HEK293 (cell line): ENCODE measurements around the gene MINDY1.

Experiments used
- CTCF ChIA-PET: fragments of 350-600 bp; formaldehyde crosslinking; extraction: SDS; loops from one replicate; lab custom pipeline; 2021; ENCODE audit warnings: antibody characterized with exemption; lab: Yijun Ruan, JAX
- POLR2A ChIA-PET: fragments of 300-600 bp; formaldehyde crosslinking; extraction: SDS; loops from one replicate; lab custom pipeline; 2020; ENCODE audit warnings: antibody characterized with exemption, inconsistent platforms; lab: Yijun Ruan, JAX
- H3K27ac ChIP-seq: fragments of 200-500 bp; sonication (Bioruptor generic); 2 replicates; pipeline ENCODE4 v1.5.1; 2014; ENCODE audit warnings: low read depth, low read length, control low read depth, inconsistent platforms; ENCODE audit errors: extremely low read depth
- H3K36me3 ChIP-seq, 2 experiments: fragments of 200-500 bp in 1 of 2; sonication (Bioruptor generic) in 1 of 2; 1 replicate in 1 of 2; 2 replicates in 1 of 2; pipeline ENCODE4 v1.5.1; 2014 to 2017; ENCODE audit warnings: inconsistent platforms in 2 of 2, low read length in 2 of 2; ENCODE audit not compliant: control insufficient read depth in 2 of 2, insufficient read depth in 1 of 2
- H3K4me1 ChIP-seq: fragments of 200-500 bp; sonication (Bioruptor generic); 2 replicates; pipeline ENCODE4 v1.5.1; 2014; ENCODE audit warnings: mild to moderate bottlenecking, low read length, inconsistent platforms; ENCODE audit not compliant: control insufficient read depth, insufficient read depth
- H3K4me3 ChIP-seq: 2 replicates; pipeline ENCODE4 v1.5.1; 2011; ENCODE audit warnings: low read depth, mild to moderate bottlenecking, control low read depth, low read length, moderate library complexity
- H3K9me3 ChIP-seq: fragments of 200-500 bp; sonication (Bioruptor generic); 2 replicates; pipeline ENCODE4 v1.5.1; 2014; ENCODE audit warnings: low read depth, low read length, inconsistent platforms; ENCODE audit not compliant: control insufficient read depth, insufficient read depth
- BCL6B ChIP-seq: fragments of 450-650 bp; formaldehyde crosslinking; IDR thresholded peaks from 2 replicates; pipeline ENCODE4 v1.5.1; 2017; ENCODE audit warnings: missing biosample characterization, missing genetic modification characterization
- GFI1B ChIP-seq: fragments of 450-650 bp; formaldehyde crosslinking; IDR thresholded peaks from 2 replicates; pipeline ENCODE4 v1.5.1; 2016; ENCODE audit warnings: missing biosample characterization, missing genetic modification characterization
- GLIS2 ChIP-seq: fragments of 450-650 bp; formaldehyde crosslinking; IDR thresholded peaks from 2 replicates; pipeline ENCODE4 v1.5.1; 2016; ENCODE audit warnings: missing biosample characterization, missing genetic modification characterization
- KLF1 ChIP-seq: fragments of 450-650 bp; formaldehyde crosslinking; IDR thresholded peaks from 2 replicates; pipeline ENCODE4 v1.5.1; 2016; ENCODE audit warnings: missing biosample characterization, missing genetic modification characterization
- MEIS1 ChIP-seq: sonication (generic); formaldehyde crosslinking; IDR thresholded peaks from 2 replicates; pipeline ENCODE4 v1.8.1; 2022; ENCODE audit warnings: missing genetic modification reagents, mild to moderate bottlenecking, borderline replicate concordance
- OVOL3 ChIP-seq: fragments of 450-650 bp; formaldehyde crosslinking; IDR thresholded peaks from 2 replicates; pipeline ENCODE4 v1.5.1; 2016; ENCODE audit warnings: missing biosample characterization, missing genetic modification characterization
- PBX3 ChIP-seq: sonication (generic); formaldehyde crosslinking; IDR thresholded peaks from 2 replicates; pipeline ENCODE4 v1.8.1; 2022; ENCODE audit warnings: mild to moderate bottlenecking, moderate library complexity, missing genetic modification reagents
- PRDM1 ChIP-seq: fragments of 450-650 bp; formaldehyde crosslinking; IDR thresholded peaks from 2 replicates; pipeline ENCODE4; 2016; ENCODE audit warnings: missing biosample characterization, missing genetic modification characterization
- PRDM6 ChIP-seq: fragments of 450-650 bp; formaldehyde crosslinking; IDR thresholded peaks from 2 replicates; pipeline ENCODE4 v1.5.1; 2017; ENCODE audit warnings: missing biosample characterization, missing genetic modification characterization
- ZBTB10 ChIP-seq: fragments of 450-650 bp; formaldehyde crosslinking; IDR thresholded peaks from 2 replicates; pipeline ENCODE4 v1.5.1; 2016; ENCODE audit warnings: missing biosample characterization, missing genetic modification characterization
- ZBTB17 ChIP-seq: fragments of 450-650 bp; formaldehyde crosslinking; IDR thresholded peaks from 2 replicates; pipeline ENCODE4 v1.5.1; 2016; ENCODE audit warnings: missing biosample characterization, missing genetic modification characterization
- ZBTB20 ChIP-seq: fragments of 450-650 bp; formaldehyde crosslinking; IDR thresholded peaks from 2 replicates; pipeline ENCODE4 v1.5.1; 2016; ENCODE audit warnings: missing biosample characterization, missing genetic modification characterization
- ZNF214 ChIP-seq: fragments of 450-650 bp; formaldehyde crosslinking; IDR thresholded peaks from 2 replicates; pipeline ENCODE4 v1.5.1; 2017; ENCODE audit warnings: missing biosample characterization, mild to moderate bottlenecking, missing genetic modification characterization, borderline replicate concordance
- ZNF24 ChIP-seq: fragments of 450-650 bp; formaldehyde crosslinking; IDR thresholded peaks from 2 replicates; pipeline ENCODE4 v1.5.1; 2016; ENCODE audit warnings: missing biosample characterization, missing genetic modification characterization
- ZNF416 ChIP-seq: fragments of 450-650 bp; formaldehyde crosslinking; IDR thresholded peaks from 2 replicates; pipeline ENCODE4 v1.5.1; 2016; ENCODE audit warnings: missing biosample characterization, missing genetic modification characterization
- ZNF544 ChIP-seq: fragments of 450-650 bp; formaldehyde crosslinking; IDR thresholded peaks from 2 replicates; pipeline ENCODE4 v1.5.0; 2017; ENCODE audit warnings: missing biosample characterization, missing genetic modification characterization
- ZNF555 ChIP-seq: fragments of 450-650 bp; formaldehyde crosslinking; conservative IDR thresholded peaks from 2 replicates; pipeline ENCODE4 v1.5.1; 2017; ENCODE audit warnings: missing biosample characterization, mild to moderate bottlenecking, missing genetic modification characterization, inconsistent platforms
- ZNF560 ChIP-seq: fragments of 450-650 bp; formaldehyde crosslinking; IDR thresholded peaks from 2 replicates; pipeline ENCODE4 v1.5.1; 2017; ENCODE audit warnings: missing biosample characterization, missing genetic modification characterization, borderline replicate concordance
- ZNF654 ChIP-seq: fragments of 450-650 bp; formaldehyde crosslinking; IDR thresholded peaks from 2 replicates; pipeline ENCODE4 v1.5.1; 2016; ENCODE audit warnings: low read depth, missing biosample characterization, missing genetic modification characterization
- ZNF670 ChIP-seq: fragments of 450-650 bp; formaldehyde crosslinking; IDR thresholded peaks from 2 replicates; pipeline ENCODE4 v1.5.1; 2016; ENCODE audit warnings: missing biosample characterization, missing genetic modification characterization, low read depth
- ZNF704 ChIP-seq: fragments of 450-650 bp; formaldehyde crosslinking; IDR thresholded peaks from 2 replicates; pipeline ENCODE4 v1.5.1; 2016; ENCODE audit warnings: missing biosample characterization, missing genetic modification characterization
- ZNF791 ChIP-seq: fragments of 450-650 bp; formaldehyde crosslinking; IDR thresholded peaks from 2 replicates; pipeline ENCODE4 v1.5.1; 2016; ENCODE audit warnings: missing biosample characterization, missing genetic modification characterization
- ZNF792 ChIP-seq: fragments of 450-650 bp; formaldehyde crosslinking; IDR thresholded peaks from 2 replicates; pipeline ENCODE4 v1.5.1; 2016; ENCODE audit warnings: missing biosample characterization, missing genetic modification characterization

MINDY1 gene

GRCh38 chr1:151047591-151047924, 40.9 kb upstream of the MINDY1 start, which contains the start of gene C1orf56 (continued):
- no peak for TF ChIP-seq ZNF704 (tag by site-specific recombination)
- TF ChIP-seq ZNF416 = no peak
- TF ChIP-seq ZNF654 = no peak
- no peak; the same call in 1 of the 2 replicates for TF ChIP-seq ZBTB20 (tag by site-specific recombination)
- no peak for TF ChIP-seq ZNF544 (tag by site-specific recombination)
- no peak for TF ChIP-seq BCL6B
- no peak for TF ChIP-seq PRDM6
- no peak for TF ChIP-seq PBX3 (CRISPR knock-in tag)
- no peak for TF ChIP-seq ZBTB17 (tag by site-specific recombination)
- TF ChIP-seq ZNF560 (tag by site-specific recombination) = no peak
- no peak for TF ChIP-seq ZNF214 (tag by site-specific recombination)
- TF ChIP-seq PRDM1 = no peak
- TF ChIP-seq ZNF670 (tag by site-specific recombination) = no peak
- peak; percentile 88 for TF ChIP-seq GLIS2 (tag by site-specific recombination)
- TF ChIP-seq ZBTB10 (tag by site-specific recombination) = peak; percentile 37; the same call in 1 of the 2 replicates
- TF ChIP-seq ZNF24 (tag by site-specific recombination) = no peak
- TF ChIP-seq ZNF791 = no peak
- TF ChIP-seq GFI1B (tag by site-specific recombination) = no peak

GRCh38 chr1:151043163-151043562, 36.5 kb upstream of the MINDY1 start:
- Histone ChIP-seq H3K36me3 (peaks cover 0 to 8% of the 10 kb centered on the region in 2 experiments; a peak in 2 of 3 replicates), H3K9me3 (no peaks in the 10 kb centered on the region), H3K4me3 (no peak overlapping the region), H3K27ac (no peak overlapping the region), H3K4me1 (no peaks in the 10 kb centered on the region)
- ChIA-PET POLR2A (interaction anchor here (0.6 kb wide), 1 partner anchor 64 kb away, joined by 3 read pairs; no protein-coding TSS in a partner anchor), CTCF (interaction anchor here (0.5 to 1.6 kb wide), 3 partner anchors 18 to 50 kb away, joined by 3 to 7 read pairs (median 3); no protein-coding TSS in a partner anchor)
- no peak for TF ChIP-seq OVOL3 (tag by site-specific recombination)
- no peak for TF ChIP-seq ZNF792 (tag by site-specific recombination)
- TF ChIP-seq MEIS1 (CRISPR knock-in tag) = no peak
- TF ChIP-seq ZNF555 (tag by site-specific recombination) = no peak
- no peak for TF ChIP-seq KLF1 (tag by site-specific recombination)
